ENCODE data around the gene GAS6.

DNA sequence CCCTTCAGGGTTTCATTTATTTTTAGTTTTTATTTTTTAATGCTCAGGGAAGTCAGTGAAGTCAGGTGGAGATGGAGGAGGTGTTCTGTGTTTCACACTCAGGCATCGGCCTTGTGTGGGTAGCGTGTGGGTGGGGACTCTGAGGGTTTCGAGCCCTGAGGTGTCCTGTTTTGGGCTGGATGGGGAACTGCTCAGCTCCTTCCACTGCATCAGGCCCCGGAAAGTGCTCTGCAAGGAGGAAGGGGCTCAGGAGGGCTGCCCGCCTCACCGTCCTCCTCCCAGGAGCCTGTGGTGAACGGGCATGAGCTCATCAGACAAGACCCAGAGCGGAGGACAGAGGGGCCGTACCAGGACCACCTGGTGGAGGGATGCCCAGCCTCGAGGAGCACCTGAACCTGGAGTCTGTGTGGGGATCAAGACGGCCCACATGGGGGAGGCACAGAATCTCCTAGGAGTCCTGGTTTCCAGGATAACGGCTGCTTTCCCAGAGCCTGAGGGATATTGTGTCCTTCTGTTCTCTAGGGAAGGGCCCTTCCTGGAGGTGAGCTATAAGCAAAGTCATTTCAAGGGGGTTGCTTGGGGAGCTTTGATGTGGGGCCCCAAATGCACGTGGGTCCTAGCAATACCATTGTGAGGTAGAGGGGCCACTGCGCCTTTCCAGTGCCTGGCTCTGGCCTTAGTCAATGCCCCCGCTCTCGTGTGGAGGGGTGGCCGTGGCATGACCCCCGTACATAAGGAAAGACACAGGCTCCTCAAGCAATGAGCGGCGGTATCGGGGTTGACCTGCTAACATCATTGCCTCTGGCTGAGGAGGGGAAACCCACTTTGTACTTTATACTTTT is 13.5 kb upstream of the GAS6 start:
- TF ChIP-seq, protein P1, sequence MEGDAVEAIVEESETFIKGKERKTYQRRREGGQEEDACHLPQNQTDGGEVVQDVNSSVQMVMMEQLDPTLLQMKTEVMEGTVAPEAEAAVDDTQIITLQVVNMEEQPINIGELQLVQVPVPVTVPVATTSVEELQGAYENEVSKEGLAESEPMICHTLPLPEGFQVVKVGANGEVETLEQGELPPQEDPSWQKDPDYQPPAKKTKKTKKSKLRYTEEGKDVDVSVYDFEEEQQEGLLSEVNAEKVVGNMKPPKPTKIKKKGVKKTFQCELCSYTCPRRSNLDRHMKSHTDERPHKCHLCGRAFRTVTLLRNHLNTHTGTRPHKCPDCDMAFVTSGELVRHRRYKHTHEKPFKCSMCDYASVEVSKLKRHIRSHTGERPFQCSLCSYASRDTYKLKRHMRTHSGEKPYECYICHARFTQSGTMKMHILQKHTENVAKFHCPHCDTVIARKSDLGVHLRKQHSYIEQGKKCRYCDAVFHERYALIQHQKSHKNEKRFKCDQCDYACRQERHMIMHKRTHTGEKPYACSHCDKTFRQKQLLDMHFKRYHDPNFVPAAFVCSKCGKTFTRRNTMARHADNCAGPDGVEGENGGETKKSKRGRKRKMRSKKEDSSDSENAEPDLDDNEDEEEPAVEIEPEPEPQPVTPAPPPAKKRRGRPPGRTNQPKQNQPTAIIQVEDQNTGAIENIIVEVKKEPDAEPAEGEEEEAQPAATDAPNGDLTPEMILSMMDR (conservative IDR thresholded peaks at IDR 0.05; ENCODE audit: low read depth, low read length) = no peak
- no peak for TF ChIP-seq EZH2 (IDR thresholded peaks at IDR 0.05; ENCODE audit: low read length, unreplicated experiment)
- TF ChIP-seq EZH2phosphoT487 (IDR thresholded peaks at IDR 0.05; ENCODE audit: borderline replicate concordance, low read length) = no peak
